Activated T-cell treated with anti-CD3 and anti-CD28 coated beads for 24 hours (primary cell): ENCODE data around the gene SH3BP5.

Source experiments
- DNase-seq: peaks from one replicate; pipeline ENCODE4 v3.0.0-alpha.2; 2020; ENCODE audit warnings: low read depth

Gene SH3BP5

GRCh38 chr3:15298504-15298903, 33.9 kb downstream of the SH3BP5 start:
- DNase-seq: no peak

DNA sequence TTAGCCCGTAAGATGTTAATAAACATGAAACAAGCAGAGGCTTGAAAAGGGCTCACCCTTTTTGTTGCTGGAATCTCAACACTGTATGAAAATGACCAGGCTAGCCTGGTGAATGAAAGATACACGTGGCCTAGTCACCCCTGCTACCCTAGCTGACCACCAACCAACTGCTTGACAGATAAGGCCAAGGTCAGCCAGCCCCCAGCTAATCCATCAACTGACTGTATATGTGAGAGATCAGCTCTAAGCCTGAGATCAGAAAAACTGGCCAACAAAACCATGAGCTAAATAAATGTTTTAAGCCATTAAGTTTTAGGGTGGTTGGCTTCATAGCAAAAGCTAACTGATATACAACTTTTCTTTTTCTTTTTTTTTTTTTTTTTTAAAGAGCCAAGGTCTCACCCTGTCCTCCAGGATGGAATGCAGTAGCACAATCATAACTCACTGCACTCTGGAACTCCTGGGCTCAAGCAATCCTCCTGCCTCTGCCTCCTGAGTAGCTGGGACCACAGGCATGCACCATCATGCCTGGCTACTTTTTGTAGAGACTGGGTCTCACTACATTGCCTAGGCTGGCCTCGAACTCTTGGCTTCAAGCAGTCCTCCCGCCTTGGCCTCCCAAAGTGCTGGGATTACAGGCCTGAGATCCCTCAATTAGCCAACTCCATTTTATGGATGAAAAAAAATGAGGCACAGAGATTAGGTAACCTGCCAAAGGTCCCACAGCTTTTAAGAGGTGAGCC, 34.6 kb downstream of the SH3BP5 start:
- no peak for DNase-seq

DNA sequence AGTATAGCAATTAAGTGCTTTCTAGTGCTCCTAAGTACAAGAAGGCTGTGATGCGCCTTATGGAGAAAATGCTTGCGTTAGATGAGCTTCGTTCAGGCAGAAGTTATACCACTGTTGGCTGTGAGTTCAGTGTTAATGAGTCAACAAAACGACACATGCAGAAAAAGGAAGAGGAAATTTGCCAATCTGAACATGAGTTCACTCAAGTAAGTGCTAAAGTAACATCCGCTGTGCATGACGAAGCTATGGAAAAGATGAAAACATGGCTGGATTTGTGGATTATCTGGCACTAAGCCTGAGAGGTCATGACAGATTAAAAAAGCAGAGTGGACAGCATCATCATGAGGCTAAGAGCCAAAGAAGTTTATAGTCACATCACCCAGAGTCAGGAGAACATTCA, 36.9 kb downstream of the SH3BP5 start:
- no peak for DNase-seq

- no peak for DNase-seq
Observed at GRCh38 chr3:15294929-15295328, 37.5 kb downstream of the SH3BP5 start.

GRCh38 chr3:15292765-15293522, 39.4 kb downstream of the SH3BP5 start:
- no peak for DNase-seq

DNA sequence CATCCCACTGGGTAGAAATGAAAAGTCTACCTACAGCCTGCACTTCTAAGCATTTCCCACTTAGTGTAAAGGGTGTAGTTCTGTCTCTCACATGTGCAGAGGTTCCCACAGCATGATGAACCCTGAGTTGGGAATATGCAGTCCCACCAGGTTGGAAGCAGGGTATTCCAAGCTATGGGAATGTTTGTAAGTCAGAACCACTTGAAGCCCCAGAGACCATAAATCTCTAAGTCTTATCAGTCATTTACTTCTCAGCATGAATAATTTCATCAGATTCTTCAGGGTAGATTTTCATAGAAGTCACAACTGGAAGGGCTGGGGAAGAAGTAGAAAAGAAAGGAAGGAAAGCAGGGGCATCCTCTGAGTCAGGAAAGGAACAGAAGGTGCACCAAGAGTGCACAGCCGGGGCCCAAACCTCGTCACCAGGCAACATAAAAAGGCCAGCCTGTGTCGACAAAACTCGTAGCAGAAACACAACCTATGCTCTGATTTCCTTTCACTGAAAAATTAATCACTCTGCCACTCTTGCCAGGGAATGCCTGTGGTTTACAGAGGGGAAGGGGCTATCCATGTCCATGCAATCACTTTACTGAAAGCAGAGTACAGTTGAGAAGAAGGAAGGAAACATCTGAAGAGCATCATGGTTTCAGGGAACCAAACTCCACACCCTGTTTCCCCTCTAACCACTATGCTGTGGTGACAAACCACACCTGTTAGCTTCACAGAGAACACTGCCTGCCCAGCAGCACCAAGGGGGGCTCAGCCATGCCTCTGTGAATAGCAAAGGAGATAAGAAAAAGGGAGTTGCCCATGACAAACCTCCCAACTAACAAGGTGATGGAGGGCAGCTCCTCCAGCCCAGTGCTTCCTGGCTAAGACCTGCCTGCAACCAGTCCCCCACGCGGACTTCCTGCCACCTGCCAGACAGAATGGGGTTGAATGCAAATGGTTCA, 40.5 kb downstream of the SH3BP5 start:
- peak; percentile 46 for DNase-seq

GRCh38 chr3:15290736-15291135, 41.6 kb downstream of the SH3BP5 start:
- no peak for DNase-seq

- DNase-seq: no peak
Observed at GRCh38 chr3:15289661-15290060, 42.7 kb downstream of the SH3BP5 start.

GRCh38 chr3:15288331-15289035, 43.9 kb downstream of the SH3BP5 start:
- DNase-seq: no peak

GRCh38 chr3:15287565-15288330, 44.6 kb downstream of the SH3BP5 start:
- no peak for DNase-seq

- no peak for DNase-seq
Observed at GRCh38 chr3:15286022-15286421, 46.4 kb downstream of the SH3BP5 start.

- DNase-seq: no peak
Observed at GRCh38 chr3:15284121-15284889, 48.1 kb downstream of the SH3BP5 start.

- no peak for DNase-seq
Observed at GRCh38 chr3:15283702-15284101, 48.7 kb downstream of the SH3BP5 start.

GRCh38 chr3:15281817-15282216, 50.6 kb downstream of the SH3BP5 start:
- no peak for DNase-seq

DNA sequence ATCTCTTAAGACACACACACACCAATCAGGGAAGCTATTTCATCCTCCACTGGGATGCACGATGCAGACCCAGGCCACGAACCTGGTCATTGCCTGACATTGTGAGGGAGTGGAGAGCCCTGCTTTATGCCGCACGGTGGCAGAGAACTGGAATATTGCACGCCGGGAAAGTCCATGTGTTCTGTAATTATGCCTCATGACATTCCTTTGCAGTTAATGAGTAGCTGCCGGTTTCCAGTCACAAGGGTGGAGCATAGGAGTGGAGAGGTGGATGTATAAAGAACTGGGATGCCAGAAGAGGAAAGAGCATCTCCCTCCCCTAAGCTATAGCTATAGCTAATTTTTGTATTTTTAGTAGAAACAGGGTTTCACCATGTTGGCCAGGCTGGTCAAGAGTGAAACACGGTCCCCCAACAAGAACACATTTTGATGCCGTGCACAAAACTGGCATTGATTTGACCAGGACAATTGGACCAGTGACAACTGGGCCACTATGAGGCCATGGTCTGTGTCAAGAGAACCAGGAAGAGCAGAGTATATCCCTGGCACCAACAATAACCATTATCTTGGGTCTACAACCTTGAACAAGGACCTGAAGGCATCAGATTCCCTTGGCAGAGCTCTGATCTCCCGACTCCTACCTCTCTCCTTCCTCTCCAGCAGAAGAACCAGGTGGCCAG, 51.4 kb downstream of the SH3BP5 start:
- no peak for DNase-seq

DNA sequence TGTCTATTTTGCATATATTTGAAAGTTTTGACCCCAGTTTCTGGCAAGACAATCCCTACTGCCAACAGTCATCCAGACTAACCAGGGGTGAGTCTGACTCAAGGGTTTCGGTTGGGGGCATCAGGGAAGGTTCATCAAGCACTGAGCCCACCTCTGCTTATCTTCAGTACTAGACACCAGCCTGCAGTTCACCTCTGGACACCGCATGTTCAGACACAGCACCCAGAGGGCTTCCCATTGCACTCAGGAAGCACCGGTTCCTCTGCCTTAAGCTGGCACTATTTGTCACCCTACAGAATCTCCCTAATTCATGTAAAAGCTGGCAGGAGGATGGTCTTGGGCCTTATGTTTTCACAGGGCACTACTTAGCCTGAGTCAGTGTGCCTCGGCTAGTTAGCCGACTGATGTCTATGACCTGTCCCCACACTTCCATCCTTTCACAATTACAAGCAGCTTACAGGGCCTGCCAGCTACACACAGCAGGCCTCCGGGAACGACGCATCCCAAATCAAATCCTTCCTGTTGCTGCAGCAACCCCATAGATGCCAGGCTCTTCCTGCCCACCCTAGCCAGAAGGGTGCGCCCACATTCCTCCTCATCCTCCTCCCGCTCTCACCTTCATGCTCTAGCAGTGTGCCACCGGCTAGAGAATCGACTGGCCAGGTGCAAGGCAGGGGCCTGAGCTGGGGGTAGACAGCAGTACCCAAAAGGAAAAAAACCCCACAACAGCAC, 52.5 kb downstream of the SH3BP5 start:
- no peak for DNase-seq

DNA sequence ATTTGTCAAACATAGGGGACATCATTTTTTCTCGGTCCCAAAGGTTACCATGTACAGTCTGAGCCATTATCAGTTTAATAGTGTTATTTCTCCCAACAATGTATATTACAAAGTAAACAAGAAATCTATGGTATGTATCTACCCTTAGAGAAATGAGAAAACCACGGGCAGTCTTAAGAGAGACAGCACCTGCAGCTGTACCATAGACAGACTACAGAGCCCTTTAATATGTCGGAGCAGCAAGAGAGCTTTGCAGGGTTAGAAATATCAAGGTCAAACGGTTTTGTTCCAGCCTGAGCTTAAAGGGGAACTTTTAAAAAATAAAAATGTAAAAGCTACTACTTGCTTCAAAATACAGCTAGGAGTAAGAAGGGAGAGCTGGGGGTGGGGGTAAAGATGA, 53.2 kb downstream of the SH3BP5 start:
- DNase-seq: no peak

DNA sequence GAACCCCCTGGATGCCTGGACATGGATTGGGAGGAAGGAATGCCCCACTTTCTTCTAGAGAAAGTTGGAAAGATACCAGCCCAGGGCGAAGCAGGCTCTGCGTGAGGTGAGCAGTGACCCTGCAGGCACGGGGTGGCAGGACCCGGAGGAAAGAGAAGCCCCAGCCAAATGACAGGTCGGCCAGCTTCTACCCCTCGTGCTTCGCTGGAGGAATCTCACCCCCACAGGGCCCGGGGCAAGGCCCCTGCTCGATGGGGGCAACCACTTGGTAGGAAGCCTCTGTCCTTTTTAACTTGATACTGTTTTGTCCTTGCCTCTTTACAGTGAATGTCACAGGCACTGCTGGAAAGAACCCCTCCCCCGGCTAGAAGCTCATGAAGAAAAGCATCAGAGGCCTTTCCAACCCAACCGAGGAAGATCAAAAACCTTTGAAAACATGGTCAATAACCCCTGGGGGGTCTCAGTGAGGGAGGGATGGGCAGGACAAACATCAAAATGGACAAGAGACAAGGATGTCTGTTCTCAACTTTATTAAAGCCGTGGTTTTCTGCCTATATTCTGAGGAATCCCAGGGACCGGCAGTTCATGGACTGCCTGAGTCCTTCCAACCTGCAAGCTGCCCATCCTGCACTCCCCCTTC, 54.4 kb downstream of the SH3BP5 start:
- DNase-seq: no peak
